Endothelial cell of umbilical vein (primary cell): ENCODE data around the gene PKD1L1. TPM values are rescaled to one million over a fixed set of nuclear protein-coding genes. Genes with fewer than 3 reads are reported as not detected.

ENCODE experiments used
- BruUV-seq: library from RNA; stranded (reverse); fragments of 400-500 nt; replicated peaks from 2 replicates; lab custom pipeline; 2021; lab: Mats Ljungman, UMichigan
- CTCF ChIA-PET: fragments of 300-600, 350-600 bp; sonication (Branson Sonifier 250); formaldehyde crosslinking; loops from one replicate; lab custom pipeline; 2021; ENCODE audit warnings: antibody characterized with exemption, inconsistent platforms; lab: Charles Lee
- POLR2A ChIA-PET: fragments of 300-600, 350-600 bp; sonication (Branson Sonifier 250); formaldehyde crosslinking; loops from one replicate; lab custom pipeline; 2021; ENCODE audit warnings: antibody characterized with exemption, inconsistent platforms; lab: Charles Lee
- DNase-seq: peaks from one replicate; pipeline ENCODE4 v3.0.0-alpha.2; 2011; ENCODE audit warnings: low read depth, low spot score
- FAIRE-seq: peaks from 2 replicates; lab custom pipeline; 2011; peaks lifted over from hg19 to GRCh38; lab: Jason Lieb, UNC
- H2AFZ ChIP-seq: 2 replicates; pipeline ENCODE4 v1.6.0; 2012; ENCODE audit warnings: low read depth, low read length, control low read depth, inconsistent platforms
- H3K27ac ChIP-seq: 2 replicates; pipeline ENCODE4 v1.5.1; 2011; ENCODE audit warnings: low read depth, mild to moderate bottlenecking, control low read depth, low read length, moderate library complexity; ENCODE audit not compliant: insufficient read depth
- H3K27me3 ChIP-seq, 2 experiments: 2 replicates each; pipeline versions ENCODE4 v1.6.0 to v1.6.1; 2011; ENCODE audit warnings: low read length in 2 of 2, mixed read lengths in 1 of 2; ENCODE audit not compliant: control insufficient read depth in 2 of 2, insufficient read depth in 2 of 2
- H3K36me3 ChIP-seq, 2 experiments: 2 replicates in 1 of 2; 3 replicates in 1 of 2; pipeline ENCODE4 v1.5.1; 2011; ENCODE audit warnings: low read length in 2 of 2, mild to moderate bottlenecking in 1 of 2, moderate library complexity in 1 of 2; ENCODE audit not compliant: control insufficient read depth in 2 of 2, insufficient read depth in 2 of 2; ENCODE audit errors: extremely low read depth in 1 of 2
- H3K4me1 ChIP-seq: 3 replicates; pipeline ENCODE4 v1.5.1; 2011; ENCODE audit warnings: mild to moderate bottlenecking, low read length; ENCODE audit not compliant: control insufficient read depth, insufficient read depth; ENCODE audit errors: extremely low read depth
- H3K4me2 ChIP-seq: 2 replicates; pipeline ENCODE4 v1.6.1; 2011; ENCODE audit warnings: low read length, control low read depth, mixed read lengths; ENCODE audit not compliant: insufficient read depth
- H3K4me3 ChIP-seq, 3 experiments: fragments of 200-600 bp in 1 of 3; sonication (generic), shearing (Covaris generic) in 1 of 3; replicated peaks in 1 of 3; 2 replicates each; pipeline ENCODE4 v1.5.1; 2011 to 2016; ENCODE audit warnings: control low read depth in 3 of 3, low read length in 3 of 3, mild to moderate bottlenecking in 2 of 3, inconsistent platforms in 1 of 3, low read depth in 1 of 3, moderate library complexity in 1 of 3; ENCODE audit not compliant: insufficient read depth in 1 of 3
- H3K79me2 ChIP-seq: 2 replicates; pipeline ENCODE4 v1.6.0; 2012; ENCODE audit warnings: low read length, inconsistent platforms; ENCODE audit not compliant: control insufficient read depth, insufficient read depth
- H3K9ac ChIP-seq: replicated peaks from 2 replicates; pipeline ENCODE3; 2011; ENCODE audit warnings: low read length, control low read depth; ENCODE audit not compliant: insufficient read depth; ENCODE audit errors: extremely low read depth
- H3K9me1 ChIP-seq: replicated peaks from 3 replicates; pipeline ENCODE4 v1.6.0; 2011; ENCODE audit warnings: mild to moderate bottlenecking, low read length; ENCODE audit not compliant: control insufficient read depth, insufficient read depth; ENCODE audit errors: extremely low read depth
- H3K9me3 ChIP-seq: replicated peaks from 2 replicates; pipeline ENCODE4 v1.5.1; 2012; ENCODE audit warnings: low read length, inconsistent platforms; ENCODE audit not compliant: control insufficient read depth, insufficient read depth
- H4K20me1 ChIP-seq: replicated peaks from 2 replicates; pipeline ENCODE3; 2011; ENCODE audit warnings: mild to moderate bottlenecking, low read length; ENCODE audit not compliant: control insufficient read depth, insufficient read depth; ENCODE audit errors: extremely low read depth
- EZH2 ChIP-seq: IDR thresholded peaks from 2 replicates; pipeline ENCODE4 v1.6.1; 2012; ENCODE audit warnings: borderline replicate concordance, low read depth, mild to moderate bottlenecking, moderate library complexity, low read length, inconsistent platforms; ENCODE audit not compliant: severe bottlenecking
- FOS ChIP-seq: IDR thresholded peaks from 2 replicates; pipeline ENCODE4 v1.6.1; 2011; ENCODE audit warnings: mild to moderate bottlenecking, low read length, moderate library complexity, borderline replicate concordance; ENCODE audit not compliant: insufficient read depth
- GATA2 ChIP-seq: IDR thresholded peaks from 2 replicates; pipeline ENCODE4 v1.7.0; 2011; ENCODE audit warnings: low read depth, mild to moderate bottlenecking, moderate library complexity, mixed read lengths, low read length; ENCODE audit not compliant: insufficient read length, insufficient read depth
- JUN ChIP-seq: IDR thresholded peaks from 2 replicates; pipeline ENCODE4 v1.6.1; 2011; ENCODE audit warnings: borderline replicate concordance, low read depth; ENCODE audit not compliant: insufficient read length, insufficient read depth
- MYC ChIP-seq: IDR thresholded peaks from one replicate; pipeline ENCODE4 v1.6.1; 2011; ENCODE audit warnings: mild to moderate bottlenecking, low read depth, low read length
- POLR2A ChIP-seq: IDR thresholded peaks from 2 replicates; pipeline ENCODE4 v1.6.1; 2012; ENCODE audit warnings: low read depth, mild to moderate bottlenecking, control low read depth, low read length
- POLR2AphosphoS5 ChIP-seq: IDR thresholded peaks from 2 replicates; pipeline ENCODE4 v1.6.1; 2012; ENCODE audit warnings: low read depth, mild to moderate bottlenecking, control low read depth, low read length, moderate library complexity; ENCODE audit not compliant: insufficient read depth
- dilution Hi-C: fragments of 300-500 bp; cut with MboI; formaldehyde crosslinking; loops from one replicate; pipeline ENCODE4 v1.15.0; 2019; ENCODE audit warnings: low sequenced_read_pairs; ENCODE audit not compliant: extremely low pct_ligation_motif_present
- intact Hi-C: fragments of 100-400 bp; cut with micrococcal nuclease; formaldehyde crosslinking; loops from one replicate; pipeline ENCODE4 v1.10.0; 2022
- polyA plus RNA-seq, 4 experiments: library from polyadenylated mRNA; depleted of rRNA in 3 of 4; stranded (reverse) in 3 of 4; unstranded in 1 of 4; fragments of >200 nt; gene quantifications; 2 replicates each; pipeline versions ENCODE4 v1.2.1 to v1.2.3, GENCODE V29; 2011 to 2012; ENCODE audit warnings: missing spikeins in 1 of 4
- total RNA-seq: library from RNA; stranded (reverse); gene quantifications from 2 replicates; pipeline ENCODE4 v1.2.3, GENCODE V29; 2021
- TF ChIP-seq, protein P1 (sequence below), 2 donors: IDR thresholded peaks; 1 replicate in 1 of 2; 2 replicates in 1 of 2; pipeline ENCODE4 v1.5.1; 2011; ENCODE audit warnings: low read length in 2 of 2, mild to moderate bottlenecking in 2 of 2, moderate library complexity in 2 of 2, control low read depth in 1 of 2, inconsistent platforms in 1 of 2, low read depth in 1 of 2; ENCODE audit not compliant: insufficient read depth in 1 of 2; ENCODE audit errors: extremely low read depth in 1 of 2
- TF ChIP-seq, protein P2 (sequence below): IDR thresholded peaks from 2 replicates; pipeline ENCODE4 v1.6.1; 2011; ENCODE audit not compliant: insufficient read depth, insufficient read length

PKD1L1 gene
- total and polyA plus RNA-seq, 2 donors (not counting 3 experiments of a cell fraction or from before 2014, with no cell fraction given) = 4.1 to 5.9 TPM

DNA sequence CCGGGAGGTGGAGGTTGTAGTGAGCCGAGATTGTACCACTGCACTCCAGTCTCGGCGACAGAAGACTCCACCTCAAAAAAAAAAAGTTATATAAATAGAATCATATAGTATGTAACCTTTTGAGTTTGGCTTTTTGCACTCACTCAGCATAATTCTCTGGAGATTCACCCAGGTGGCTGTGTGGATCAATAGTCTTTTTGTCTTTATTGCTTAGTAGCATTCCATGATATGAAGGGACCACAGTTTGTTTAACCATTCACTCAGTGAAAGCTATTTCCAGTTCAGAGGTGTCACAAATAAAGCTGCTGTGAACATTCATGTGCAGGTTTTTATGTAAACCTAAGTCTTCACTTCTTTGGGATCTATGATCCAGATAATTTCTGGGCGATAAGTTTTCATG lies 167.7 kb downstream of the PKD1L1 start:
- no peak overlapping the region for H3K27ac ChIP-seq
- no peaks in the 10 kb centered on the region for H3K9me3 ChIP-seq
- no peak overlapping the region for H3K4me3 ChIP-seq
- DNase-seq = no peak
- dilution Hi-C loops (no loop called here), intact Hi-C loops (loop anchor here (10.0 kb wide), 1 partner anchor 1026 kb away; no protein-coding TSS in a partner anchor)
- peaks cover 30% of the 10 kb centered on the region for H3K4me1 ChIP-seq
- BruUV-seq = no TSS peak
- no peaks in the 10 kb centered on the region for H3K79me2 ChIP-seq
- H3K27me3 ChIP-seq = no peaks in the 10 kb centered on the region
- H4K20me1 ChIP-seq = no peaks in the 10 kb centered on the region
- TF ChIP-seq, protein P1, sequence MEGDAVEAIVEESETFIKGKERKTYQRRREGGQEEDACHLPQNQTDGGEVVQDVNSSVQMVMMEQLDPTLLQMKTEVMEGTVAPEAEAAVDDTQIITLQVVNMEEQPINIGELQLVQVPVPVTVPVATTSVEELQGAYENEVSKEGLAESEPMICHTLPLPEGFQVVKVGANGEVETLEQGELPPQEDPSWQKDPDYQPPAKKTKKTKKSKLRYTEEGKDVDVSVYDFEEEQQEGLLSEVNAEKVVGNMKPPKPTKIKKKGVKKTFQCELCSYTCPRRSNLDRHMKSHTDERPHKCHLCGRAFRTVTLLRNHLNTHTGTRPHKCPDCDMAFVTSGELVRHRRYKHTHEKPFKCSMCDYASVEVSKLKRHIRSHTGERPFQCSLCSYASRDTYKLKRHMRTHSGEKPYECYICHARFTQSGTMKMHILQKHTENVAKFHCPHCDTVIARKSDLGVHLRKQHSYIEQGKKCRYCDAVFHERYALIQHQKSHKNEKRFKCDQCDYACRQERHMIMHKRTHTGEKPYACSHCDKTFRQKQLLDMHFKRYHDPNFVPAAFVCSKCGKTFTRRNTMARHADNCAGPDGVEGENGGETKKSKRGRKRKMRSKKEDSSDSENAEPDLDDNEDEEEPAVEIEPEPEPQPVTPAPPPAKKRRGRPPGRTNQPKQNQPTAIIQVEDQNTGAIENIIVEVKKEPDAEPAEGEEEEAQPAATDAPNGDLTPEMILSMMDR (IDR thresholded peaks at IDR 0.05; ENCODE audit: extremely low read depth in 1 of 2, insufficient read depth in 1 of 2, low read depth in 1 of 2, low read length in 2 of 2) = no peak
- TF ChIP-seq EZH2 = no peak
- TF ChIP-seq POLR2AphosphoS5 = no peak
- POLR2A ChIA-PET = no interaction called here
- H2AFZ ChIP-seq = no peak overlapping the region
- no peak overlapping the region for H3K9ac ChIP-seq
- no peaks in the 10 kb centered on the region for H3K9me1 ChIP-seq
- no peak for FAIRE-seq
- no peaks in the 10 kb centered on the region for H3K36me3 ChIP-seq
- H3K4me2 ChIP-seq = no peak overlapping the region
- CTCF ChIA-PET = no interaction called here

DNA sequence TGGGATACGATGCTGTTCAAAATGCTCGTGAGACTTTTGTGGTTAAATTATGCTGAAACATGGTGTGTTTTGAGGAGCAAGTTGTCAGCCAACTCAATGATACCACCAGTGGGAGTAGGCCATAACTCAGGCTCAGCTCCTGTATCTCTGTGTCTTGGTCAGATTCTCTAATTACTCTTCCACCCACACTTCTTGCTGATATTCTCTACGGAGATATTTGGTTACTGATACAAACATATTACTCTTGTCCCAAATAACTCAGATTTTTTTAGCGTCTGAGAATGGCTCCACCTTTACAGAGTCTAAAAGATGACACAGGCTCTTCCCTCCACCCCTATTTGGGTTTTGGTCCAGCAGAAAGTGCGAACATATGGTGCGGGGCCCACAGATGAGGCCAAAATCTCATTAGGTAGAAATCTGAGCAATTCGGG lies 168.9 kb downstream of the PKD1L1 start:
- no peak for DNase-seq
- no peak overlapping the region for H3K9ac ChIP-seq
- TF ChIP-seq POLR2A (no peak), EZH2 (no peak), GATA2 (no peak), JUN (no peak), POLR2AphosphoS5 (no peak), MYC (no peak), FOS (no peak)
- TF ChIP-seq, protein P2, sequence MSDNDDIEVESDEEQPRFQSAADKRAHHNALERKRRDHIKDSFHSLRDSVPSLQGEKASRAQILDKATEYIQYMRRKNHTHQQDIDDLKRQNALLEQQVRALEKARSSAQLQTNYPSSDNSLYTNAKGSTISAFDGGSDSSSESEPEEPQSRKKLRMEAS = no peak
- TF ChIP-seq, protein P1 (IDR thresholded peaks at IDR 0.05; ENCODE audit: extremely low read depth in 1 of 2, insufficient read depth in 1 of 2, low read depth in 1 of 2, low read length in 2 of 2) = no peak
- CTCF ChIA-PET = no interaction called here
- H4K20me1 ChIP-seq = no peaks in the 10 kb centered on the region
- no peaks in the 10 kb centered on the region for H3K27me3 ChIP-seq
- no peak overlapping the region for H3K27ac ChIP-seq
- no peaks in the 10 kb centered on the region for H3K36me3 ChIP-seq
- peaks cover 18% of the 10 kb centered on the region for H3K4me1 ChIP-seq
- no peak overlapping the region for H2AFZ ChIP-seq
- no peaks in the 10 kb centered on the region for H3K9me1 ChIP-seq
- dilution Hi-C loops (no loop called here), intact Hi-C loops (no loop called here)
- H3K9me3 ChIP-seq = no peaks in the 10 kb centered on the region
- H3K79me2 ChIP-seq = no peaks in the 10 kb centered on the region
- H3K4me3 ChIP-seq = no peak overlapping the region
- POLR2A ChIA-PET = no interaction called here
- H3K4me2 ChIP-seq = no peak overlapping the region
- FAIRE-seq = no peak
- no TSS peak for BruUV-seq
